Measurements from ENCODE around the gene NIM1K. TPM values are rescaled to one million over a fixed set of nuclear protein-coding genes. Genes with fewer than 3 reads are reported as not detected.

Gene NIM1K
- total and polyA plus RNA-seq, 10 of the 15 experiments (the other 5 are each of a cell fraction or from before 2014, with no cell fraction given) = 0.27 to 1.7 (median 0.66) TPM

- TF ChIP-seq RELA (IDR thresholded peaks at IDR 0.05; ENCODE audit: borderline replicate concordance, partially characterized antibody) (no peak), USF1 (IDR thresholded peaks at IDR 0.05; ENCODE audit: borderline replicate concordance, extremely low read length, insufficient read depth, low read depth, low read length) (no peak), TAF1 (IDR thresholded peaks at IDR 0.05; ENCODE audit: borderline replicate concordance, low read depth, low read length) (no peak), E2F8 (IDR thresholded peaks at IDR 0.05; ENCODE audit: low read depth, partially characterized antibody) (no peak), POLR2AphosphoS2 (IDR thresholded peaks at IDR 0.05; ENCODE audit: low read depth, low read length) (no peak), REST (IDR thresholded peaks at IDR 0.05; ENCODE audit: low read depth, low read length) (no peak), FOS (IDR thresholded peaks at IDR 0.05; ENCODE audit: borderline replicate concordance, extremely low read depth, insufficient read length) (no peak), SUPT20H (IDR thresholded peaks at IDR 0.05; ENCODE audit: borderline replicate concordance, control insufficient read depth, low read depth, low read length) (no peak)
Observed at GRCh38 chr5:43157068-43157467, 35.0 kb upstream of the NIM1K start (continued).
